ENCODE measurements around the gene RAPSN. TPM values are rescaled to one million over a fixed set of nuclear protein-coding genes. Genes with fewer than 3 reads are reported as not detected.

The RAPSN gene
- total RNA-seq: not detected

DNA sequence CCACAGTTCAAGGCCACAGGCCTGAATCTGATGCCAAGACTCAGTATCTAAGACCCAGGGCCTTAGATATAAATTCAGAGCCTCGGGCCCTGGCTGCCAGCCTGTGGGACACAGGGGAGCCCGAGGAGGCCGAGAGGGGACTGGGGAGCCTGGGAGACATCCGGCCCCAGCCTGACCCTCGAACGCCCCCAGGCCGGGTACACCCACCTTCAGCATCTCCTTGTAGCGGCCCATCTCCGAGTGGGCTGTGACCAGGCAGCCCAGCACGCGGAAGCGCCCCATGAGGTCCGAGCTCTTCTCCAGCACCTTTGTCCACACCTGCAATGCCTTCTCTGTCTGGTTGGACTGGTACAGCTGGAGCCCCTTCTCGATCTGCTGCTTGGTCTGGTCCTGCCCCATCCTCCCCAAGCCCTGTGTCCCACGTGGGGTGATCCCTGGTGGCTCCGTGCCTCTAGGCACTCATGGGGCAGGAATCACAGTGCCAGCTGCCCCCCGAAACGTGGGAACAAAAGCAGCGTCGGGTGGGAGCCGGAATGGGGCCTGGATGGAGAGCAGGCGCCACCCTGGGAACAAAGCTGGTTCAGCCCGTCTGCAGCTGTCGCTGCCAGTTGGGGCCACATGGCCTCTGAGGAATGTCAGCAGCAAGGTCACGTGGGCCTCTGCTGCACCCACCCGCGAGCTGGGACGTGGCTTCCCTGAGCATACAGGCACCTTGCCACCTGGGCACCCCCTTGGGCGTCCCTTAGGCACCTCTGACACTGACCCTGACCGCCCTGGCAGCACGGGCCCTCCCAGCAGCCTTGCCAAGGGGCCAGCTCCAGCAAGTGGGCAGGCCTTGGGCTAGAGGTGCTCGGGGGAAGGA, at the start of gene RAPSN:
TSS of gene RAPSN (minus strand) at position 571 of the 862 bp plus-strand sequence. CDS start at position 399, 172 bp downstream.
- no peaks in the 10 kb centered on the region for H3K4me1 ChIP-seq
- intact Hi-C loops (cut with DNase I; ENCODE audit: low total_unique reads) (no loop called here), in situ Hi-C loops (cut with MboI; ENCODE audit: low pct_ligation_motif_present in 1 of 4, low pct_unique_long_range_greater_than_20kb in 1 of 4, low sequenced_read_pairs in 3 of 4) (no loop called here)

DNA sequence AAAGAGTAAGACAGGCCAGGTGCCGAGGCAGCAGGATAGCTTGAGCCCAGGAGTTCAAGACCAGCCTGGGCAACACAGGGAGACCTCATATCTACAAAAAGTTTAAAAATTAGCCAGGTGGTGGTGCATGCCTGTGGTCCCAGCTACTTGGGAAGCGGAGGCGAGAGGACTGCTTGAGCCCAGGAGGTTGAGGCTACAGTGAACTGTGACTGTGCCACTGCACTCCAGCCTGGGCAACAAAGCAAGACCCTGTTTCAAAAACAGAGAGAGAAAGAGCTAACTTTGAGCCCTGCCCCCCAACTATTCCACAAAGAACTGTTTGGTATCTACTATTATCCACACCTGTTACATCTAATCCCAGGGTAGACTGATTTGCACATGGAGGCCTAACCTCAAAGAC, 49.2 kb upstream of the RAPSN start:
- in situ Hi-C loops (cut with MboI; ENCODE audit: low pct_ligation_motif_present in 1 of 4, low pct_unique_long_range_greater_than_20kb in 1 of 4, low sequenced_read_pairs in 3 of 4) (no loop called here), intact Hi-C loops (cut with DNase I; ENCODE audit: low total_unique reads) (no loop called here)
- H3K27ac ChIP-seq: no peak overlapping the region
- H3K27me3 ChIP-seq: no peaks in the 10 kb centered on the region
- TF ChIP-seq POLR2A (IDR thresholded peaks at IDR 0.05) (no peak), EP300 (IDR thresholded peaks at IDR 0.05; ENCODE audit: low read depth) (no peak), POLR2AphosphoS5 (IDR thresholded peaks at IDR 0.05) (no peak)
- TF ChIP-seq, protein P1, sequence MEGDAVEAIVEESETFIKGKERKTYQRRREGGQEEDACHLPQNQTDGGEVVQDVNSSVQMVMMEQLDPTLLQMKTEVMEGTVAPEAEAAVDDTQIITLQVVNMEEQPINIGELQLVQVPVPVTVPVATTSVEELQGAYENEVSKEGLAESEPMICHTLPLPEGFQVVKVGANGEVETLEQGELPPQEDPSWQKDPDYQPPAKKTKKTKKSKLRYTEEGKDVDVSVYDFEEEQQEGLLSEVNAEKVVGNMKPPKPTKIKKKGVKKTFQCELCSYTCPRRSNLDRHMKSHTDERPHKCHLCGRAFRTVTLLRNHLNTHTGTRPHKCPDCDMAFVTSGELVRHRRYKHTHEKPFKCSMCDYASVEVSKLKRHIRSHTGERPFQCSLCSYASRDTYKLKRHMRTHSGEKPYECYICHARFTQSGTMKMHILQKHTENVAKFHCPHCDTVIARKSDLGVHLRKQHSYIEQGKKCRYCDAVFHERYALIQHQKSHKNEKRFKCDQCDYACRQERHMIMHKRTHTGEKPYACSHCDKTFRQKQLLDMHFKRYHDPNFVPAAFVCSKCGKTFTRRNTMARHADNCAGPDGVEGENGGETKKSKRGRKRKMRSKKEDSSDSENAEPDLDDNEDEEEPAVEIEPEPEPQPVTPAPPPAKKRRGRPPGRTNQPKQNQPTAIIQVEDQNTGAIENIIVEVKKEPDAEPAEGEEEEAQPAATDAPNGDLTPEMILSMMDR (IDR thresholded peaks at IDR 0.05): no peak
- 71 to 86% methylated on average over 1 to 3 of the region's 3 CpGs for WGBS, 2 donors (ENCODE audit: low coverage in 1 of 2)
- H3K9me3 ChIP-seq: no peaks in the 10 kb centered on the region
- no peak overlapping the region for H3K4me3 ChIP-seq
- DNase-seq: no peak
- no peaks in the 10 kb centered on the region for H3K36me3 ChIP-seq
- H3K4me1 ChIP-seq: peaks cover 8 to 67% (median 17%) of the 10 kb centered on the region in 4 donors

More for the DNA sequence above, at the start of gene RAPSN:
- DNase-seq: no peak
- no peaks in the 10 kb centered on the region for H3K27me3 ChIP-seq
- H3K36me3 ChIP-seq: no peaks in the 10 kb centered on the region
- H3K9me3 ChIP-seq: no peaks in the 10 kb centered on the region
- H3K27ac ChIP-seq: no peak within 1 kb of the TSS
- 88% methylated on average over 31 of the region's 32 CpGs; no CpG with 5 or more reads in 1 of the 2 donors for WGBS, 2 donors (ENCODE audit: low coverage in 1 of 2)
- TF ChIP-seq POLR2AphosphoS5 (IDR thresholded peaks at IDR 0.05): no peak
- no peak within 1 kb of the TSS for H3K4me3 ChIP-seq

DNA sequence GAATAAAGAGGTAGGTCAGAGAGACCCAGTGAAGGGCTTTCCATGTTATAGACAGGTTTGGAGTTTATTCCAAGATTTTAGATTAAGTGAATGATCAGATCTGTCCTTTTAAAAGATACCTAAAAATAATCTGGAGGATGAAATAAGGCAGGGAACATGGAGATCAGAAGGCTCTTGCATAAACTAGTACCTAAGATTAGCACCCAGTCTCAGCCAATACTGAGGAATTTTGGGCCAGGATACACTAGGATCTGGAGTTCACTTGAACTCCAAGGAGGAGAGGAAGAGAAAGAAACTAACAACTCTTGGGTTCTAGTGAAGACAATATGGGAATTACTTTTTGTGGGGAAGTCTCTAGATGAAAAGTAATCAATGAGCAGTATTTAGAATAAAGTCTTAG, 47.9 kb upstream of the RAPSN start:
- DNase-seq: no peak
- Histone ChIP-seq H3K36me3 (no peaks in the 10 kb centered on the region), H3K27me3 (no peaks in the 10 kb centered on the region), H3K4me3 (no peak overlapping the region), H3K27ac (no peak overlapping the region), H3K9me3 (no peaks in the 10 kb centered on the region), H3K4me1 (peaks cover 8 to 56% (median 14%) of the 10 kb centered on the region in 4 donors)
- intact Hi-C loops (cut with DNase I; ENCODE audit: low total_unique reads): no loop called here
- in situ Hi-C loops (cut with MboI; ENCODE audit: low pct_ligation_motif_present in 1 of 4, low pct_unique_long_range_greater_than_20kb in 1 of 4, low sequenced_read_pairs in 3 of 4): no loop called here
- no peak for TF ChIP-seq POLR2AphosphoS5 (IDR thresholded peaks at IDR 0.05)
- no peak for TF ChIP-seq POLR2A (IDR thresholded peaks at IDR 0.05)
- no peak for TF ChIP-seq EP300 (IDR thresholded peaks at IDR 0.05; ENCODE audit: low read depth)
- TF ChIP-seq, protein P1 (IDR thresholded peaks at IDR 0.05): no peak

DNA sequence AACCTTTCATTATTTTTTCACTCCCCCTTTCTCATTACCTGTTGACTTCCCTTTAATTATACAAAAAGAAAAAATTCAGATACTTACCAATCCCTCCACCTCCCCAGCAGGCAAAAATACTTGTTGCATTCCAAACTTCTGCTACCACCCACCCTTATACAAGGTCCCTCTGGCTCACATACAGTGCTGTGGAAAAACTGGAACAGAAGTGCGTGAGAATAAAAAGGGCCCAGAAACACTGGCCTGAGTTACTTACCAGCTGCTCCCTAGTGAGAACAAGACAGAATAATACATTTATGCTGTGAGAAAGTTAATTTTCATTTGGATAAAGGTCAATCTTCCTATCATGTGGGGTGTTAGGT, 46.9 kb upstream of the RAPSN start:
- peaks cover 6 to 51% (median 13%) of the 10 kb centered on the region in 4 donors for H3K4me1 ChIP-seq
- 89 to 92% methylated on average over 1 of the region's 1 CpG for WGBS, 2 donors (ENCODE audit: low coverage in 1 of 2)

More for the DNA sequence above, 46.9 kb upstream of the RAPSN start:
- no peak for DNase-seq
- Histone ChIP-seq H3K27me3 (no peaks in the 10 kb centered on the region), H3K9me3 (no peaks in the 10 kb centered on the region), H3K36me3 (no peaks in the 10 kb centered on the region), H3K4me3 (no peak overlapping the region), H3K27ac (no peak overlapping the region)
- no peak for TF ChIP-seq POLR2AphosphoS5 (IDR thresholded peaks at IDR 0.05)
- TF ChIP-seq EP300 (IDR thresholded peaks at IDR 0.05; ENCODE audit: low read depth): no peak
- no peak for TF ChIP-seq POLR2A (IDR thresholded peaks at IDR 0.05)
- TF ChIP-seq, protein P1 (IDR thresholded peaks at IDR 0.05): no peak
- in situ Hi-C loops (cut with MboI; ENCODE audit: low pct_ligation_motif_present in 1 of 4, low pct_unique_long_range_greater_than_20kb in 1 of 4, low sequenced_read_pairs in 3 of 4): no loop called here
- intact Hi-C loops (cut with DNase I; ENCODE audit: low total_unique reads): no loop called here

Measured in transverse colon (tissue), 4 donors.